Kidney tubule cell (primary cell): ENCODE data around the gene PTPRE.

ENCODE experiments used
- DNase-seq: peaks from one replicate; pipeline ENCODE4 v3.0.0-alpha.2; 2018; ENCODE audit warnings: low spot score

Gene PTPRE

GRCh38 chr10:127982601-127983000 is 75.7 kb downstream of the PTPRE start:
- no peak for DNase-seq

- peak; percentile 13 for DNase-seq
Observed at GRCh38 chr10:127983344-127984100, 76.6 kb downstream of the PTPRE start.

- no peak for DNase-seq
Observed at GRCh38 chr10:127984945-127985344, 78.0 kb downstream of the PTPRE start.

GRCh38 chr10:127986531-127987466 is 79.9 kb downstream of the PTPRE start:
- DNase-seq = no peak

- no peak for DNase-seq
Observed at GRCh38 chr10:127987467-127988380, 80.8 kb downstream of the PTPRE start.

- DNase-seq = no peak
Observed at GRCh38 chr10:127989481-127990012, 82.6 kb downstream of the PTPRE start.

- peak; percentile 87 for DNase-seq
Observed at GRCh38 chr10:127990132-127990788, 83.4 kb downstream of the PTPRE start.

GRCh38 chr10:127990846-127991542 is 84.1 kb downstream of the PTPRE start:
- peak; percentile 99 for DNase-seq

GRCh38 chr10:127991543-127992255 is 84.8 kb downstream of the PTPRE start:
- peak; percentile 28 for DNase-seq

GRCh38 chr10:127992376-127992775 is 85.5 kb downstream of the PTPRE start:
- DNase-seq = no peak

- no peak for DNase-seq
Observed at GRCh38 chr10:127993056-127993690, 86.3 kb downstream of the PTPRE start.

- DNase-seq = no peak
Observed at GRCh38 chr10:127995939-127996338, 89.0 kb downstream of the PTPRE start.

GRCh38 chr10:127996586-127996985 is 89.7 kb downstream of the PTPRE start:
- no peak for DNase-seq

- no peak for DNase-seq
Observed at GRCh38 chr10:127997271-127997670, 90.4 kb downstream of the PTPRE start.

GRCh38 chr10:127997937-127998336 is 91.0 kb downstream of the PTPRE start:
- no peak for DNase-seq

- DNase-seq = no peak
Observed at GRCh38 chr10:127998501-127999144, 91.7 kb downstream of the PTPRE start.

GRCh38 chr10:127999297-128000129 is 92.6 kb downstream of the PTPRE start:
- DNase-seq = no peak
